GM21576 (cell line): ENCODE measurements around the gene TMEM43.

Experiments
- ATAC-seq: cut with Tn5 transposase; IDR thresholded peaks from one replicate; pipeline ENCODE4 v1.9.1; 2021; ENCODE audit warnings: mild to moderate bottlenecking, moderate library complexity; ENCODE audit not compliant: unreplicated experiment

The TMEM43 gene

DNA sequence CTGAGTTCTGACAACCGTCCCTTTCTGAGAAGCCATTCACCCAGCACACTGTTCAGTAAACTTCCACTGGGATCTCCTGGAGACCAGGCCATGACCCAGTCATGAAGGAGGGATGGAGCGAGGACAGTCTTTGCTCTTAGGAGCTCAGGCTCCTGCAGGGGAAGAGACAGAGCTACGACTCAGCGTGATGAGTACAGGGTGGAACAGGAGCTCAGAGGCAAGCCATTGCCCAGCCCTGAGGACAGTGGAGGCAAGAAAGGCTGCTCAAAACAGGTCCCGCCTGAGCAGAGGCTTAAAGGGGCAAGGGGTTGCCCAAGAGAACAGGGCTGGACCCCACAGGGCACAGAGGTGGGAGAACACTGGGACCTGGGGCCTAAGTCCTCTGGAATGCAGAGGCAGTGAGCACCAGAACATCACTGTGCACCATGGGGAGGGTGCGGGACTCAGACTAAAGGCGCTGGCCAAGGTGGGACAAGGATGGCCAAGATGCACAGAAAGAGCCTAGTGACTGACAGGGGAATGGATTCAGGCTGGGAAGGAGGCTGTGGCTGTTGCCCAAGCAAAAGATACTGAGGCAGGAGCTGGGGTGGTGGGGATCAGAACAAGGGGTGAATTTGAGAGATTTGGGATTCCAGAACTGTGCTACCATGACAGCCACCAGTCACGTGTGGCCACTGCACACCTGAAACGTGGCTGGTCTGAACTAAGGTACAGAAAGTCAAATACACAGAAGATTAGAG, 25.8 kb downstream of the TMEM43 start:
- ATAC-seq: no peak

DNA sequence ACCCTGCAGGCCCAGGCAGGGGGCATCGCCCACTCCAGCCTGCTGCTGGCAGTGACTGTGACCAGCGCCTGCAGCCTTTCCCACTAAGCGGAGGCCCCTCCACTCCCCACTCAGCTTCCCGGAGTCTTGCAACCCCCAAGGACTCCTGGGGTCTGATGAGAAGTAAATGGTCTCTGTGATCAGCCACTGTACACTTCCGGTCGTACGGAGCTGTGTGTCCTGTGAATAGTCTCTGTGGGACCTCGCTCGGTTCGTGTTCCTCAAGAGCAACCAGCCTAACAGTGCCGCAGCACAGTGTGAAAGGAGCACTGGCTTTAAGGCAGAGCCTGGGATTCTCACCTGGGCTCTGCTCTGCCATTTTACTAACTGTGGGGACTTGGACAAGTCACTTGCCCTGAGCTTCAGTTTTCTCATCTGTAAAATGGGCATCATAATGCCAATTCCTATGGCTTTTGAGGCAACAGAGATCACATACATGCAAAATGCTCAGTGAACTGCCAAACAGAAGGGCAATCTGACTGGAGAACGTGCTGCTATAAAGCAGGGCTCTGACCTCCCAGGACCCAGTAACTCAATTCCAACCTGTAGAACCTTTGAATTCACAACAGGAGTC, 26.7 kb downstream of the TMEM43 start:
- ATAC-seq: no peak

- no peak for ATAC-seq
Observed at GRCh38 chr3:14152233-14152962, 27.5 kb downstream of the TMEM43 start.

GRCh38 chr3:14152963-14153355, 28.1 kb downstream of the TMEM43 start:
- ATAC-seq: no peak

DNA sequence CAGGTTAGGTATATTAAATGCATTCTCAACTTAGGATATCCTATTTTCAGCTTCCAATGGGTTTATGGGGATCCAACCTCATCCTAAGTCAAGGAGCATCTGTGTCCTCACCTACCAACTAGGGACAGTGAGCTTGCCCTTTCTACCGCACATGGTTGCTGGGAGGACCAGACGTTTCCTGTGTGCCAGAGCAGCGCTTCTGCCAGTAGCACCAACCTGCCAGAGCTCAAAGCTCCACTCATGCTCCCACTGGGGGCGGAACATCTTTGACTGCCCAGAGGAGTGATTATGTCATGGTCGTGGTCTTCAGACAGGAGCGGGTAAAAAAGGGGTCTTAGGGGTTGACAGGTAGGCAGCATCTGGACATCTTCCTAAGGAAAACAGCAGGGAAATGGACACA, 28.8 kb downstream of the TMEM43 start:
- no peak for ATAC-seq

DNA sequence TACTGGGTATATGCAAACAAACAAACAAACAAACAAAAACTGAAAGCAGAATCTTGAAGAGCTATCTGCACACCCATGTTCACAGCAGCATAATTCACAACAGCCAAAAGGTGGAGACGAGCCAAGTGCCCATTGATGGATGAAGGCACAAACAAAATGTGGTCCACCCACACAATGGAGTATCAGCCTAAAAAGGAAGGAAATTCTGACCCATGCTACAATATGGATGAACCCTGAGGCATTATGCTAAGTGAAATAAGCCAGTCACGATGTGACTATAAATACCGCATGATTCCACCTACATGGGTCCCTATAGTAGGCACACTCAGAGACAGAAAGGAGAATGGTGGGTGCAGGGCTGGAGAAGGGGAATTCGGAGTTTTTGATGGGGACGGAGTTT, 29.4 kb downstream of the TMEM43 start:
- ATAC-seq: no peak

DNA sequence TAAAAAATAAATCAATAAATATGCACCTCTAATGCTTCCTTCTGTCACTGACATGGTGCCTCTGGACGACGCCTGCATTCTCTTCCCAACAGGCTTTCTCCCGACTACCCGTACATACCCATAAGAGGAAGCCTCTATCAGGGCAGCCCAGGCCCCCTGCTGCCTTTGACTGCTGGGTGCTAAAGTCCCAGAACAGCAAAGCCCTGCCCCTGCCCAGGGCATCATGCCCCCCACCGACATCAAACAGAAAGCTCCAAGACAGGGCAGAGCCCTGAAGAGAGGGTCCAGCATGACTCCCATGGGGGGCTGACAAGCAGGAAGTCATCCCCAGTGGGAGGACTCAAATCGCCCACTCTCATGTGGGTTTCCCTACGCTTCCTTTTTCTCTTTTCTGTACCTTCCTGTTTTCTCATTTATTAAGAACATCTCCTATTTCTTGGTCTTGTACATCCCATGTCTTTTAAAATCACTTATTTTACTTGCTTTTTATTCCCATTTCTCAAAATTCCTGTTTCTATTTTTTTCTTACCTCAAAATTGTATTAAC, 30.1 kb downstream of the TMEM43 start:
- no peak for ATAC-seq

GRCh38 chr3:14156201-14156600, 31.3 kb downstream of the TMEM43 start:
- no peak for ATAC-seq

GRCh38 chr3:14156843-14157561, 32.1 kb downstream of the TMEM43 start:
- ATAC-seq: no peak

GRCh38 chr3:14157951-14158350, 33.1 kb downstream of the TMEM43 start:
- ATAC-seq: no peak

GRCh38 chr3:14158370-14158769, 33.5 kb downstream of the TMEM43 start:
- no peak for ATAC-seq

- no peak for ATAC-seq
Observed at GRCh38 chr3:14159426-14159825, 34.6 kb downstream of the TMEM43 start.

- ATAC-seq: no peak
Observed at GRCh38 chr3:14161282-14161681, 36.4 kb downstream of the TMEM43 start.

- ATAC-seq: no peak
Observed at GRCh38 chr3:14162178-14162577, 37.3 kb downstream of the TMEM43 start.

DNA sequence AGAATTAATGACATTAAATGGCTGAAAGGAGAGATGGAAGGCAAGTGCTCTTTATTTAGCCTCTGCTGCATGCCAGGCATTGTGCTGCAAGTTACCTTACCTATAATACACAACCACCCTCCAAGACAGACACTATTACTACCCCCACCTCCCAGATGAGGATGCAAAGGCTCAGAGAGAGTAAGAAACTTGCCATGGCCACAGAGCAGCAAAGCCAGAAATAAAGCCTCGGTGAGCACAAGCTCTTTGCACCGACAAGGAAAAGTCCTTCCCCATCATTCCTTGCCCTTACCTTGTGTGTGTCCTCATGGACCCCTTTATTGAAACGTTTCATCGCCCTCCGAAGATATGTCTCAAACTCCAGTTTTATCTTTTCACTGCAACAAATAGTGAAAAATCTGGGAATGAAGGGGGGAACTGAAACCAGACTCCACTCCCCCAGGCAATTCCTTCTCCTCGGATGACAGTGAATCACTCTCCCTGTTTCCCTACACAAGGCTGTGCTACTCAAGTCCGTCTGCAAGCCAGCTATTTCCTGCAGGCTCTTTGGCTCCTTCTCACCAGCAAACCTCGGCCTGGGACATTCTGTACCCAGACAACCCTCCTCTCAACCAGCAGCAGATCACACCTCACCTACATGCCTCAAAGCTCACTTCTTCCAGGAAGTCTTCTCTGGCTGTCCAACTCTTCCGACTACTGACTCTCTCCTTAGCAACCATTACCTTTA, 42.2 kb downstream of the TMEM43 start:
- ATAC-seq: no peak

GRCh38 chr3:14169435-14169834, 44.6 kb downstream of the TMEM43 start:
- ATAC-seq: no peak

- no peak for ATAC-seq
Observed at GRCh38 chr3:14169871-14170270, 45.0 kb downstream of the TMEM43 start.

DNA sequence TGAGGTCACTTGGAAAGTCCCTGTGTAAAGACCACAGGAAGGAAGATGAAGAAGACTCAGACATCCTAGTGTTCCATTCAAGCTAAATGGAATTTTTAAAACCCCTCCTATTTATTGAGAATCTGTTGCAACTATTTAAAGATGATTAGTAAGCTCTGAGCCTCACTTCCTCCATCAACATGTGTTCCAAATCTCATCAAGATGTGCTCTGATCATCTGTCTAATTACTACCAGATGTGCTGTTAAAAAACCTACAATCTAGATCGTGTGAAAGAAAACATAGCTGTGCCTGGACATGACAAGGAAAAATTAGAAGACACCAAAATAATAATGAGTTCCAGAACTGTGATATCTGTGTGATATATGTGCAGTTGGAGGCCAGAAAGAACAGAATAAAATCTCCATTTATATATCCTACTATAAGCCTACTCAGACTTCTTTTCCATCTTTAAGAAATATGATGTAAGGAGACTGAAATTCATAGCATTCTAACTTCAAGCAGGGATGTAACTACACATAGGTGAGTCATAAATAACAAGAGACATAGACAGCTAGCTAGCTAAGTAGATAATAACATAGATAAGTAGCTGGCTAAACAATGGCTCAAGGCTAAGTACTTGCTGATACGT, 45.8 kb downstream of the TMEM43 start:
- no peak for ATAC-seq

- no peak for ATAC-seq
Observed at GRCh38 chr3:14172496-14172895, 47.6 kb downstream of the TMEM43 start.

DNA sequence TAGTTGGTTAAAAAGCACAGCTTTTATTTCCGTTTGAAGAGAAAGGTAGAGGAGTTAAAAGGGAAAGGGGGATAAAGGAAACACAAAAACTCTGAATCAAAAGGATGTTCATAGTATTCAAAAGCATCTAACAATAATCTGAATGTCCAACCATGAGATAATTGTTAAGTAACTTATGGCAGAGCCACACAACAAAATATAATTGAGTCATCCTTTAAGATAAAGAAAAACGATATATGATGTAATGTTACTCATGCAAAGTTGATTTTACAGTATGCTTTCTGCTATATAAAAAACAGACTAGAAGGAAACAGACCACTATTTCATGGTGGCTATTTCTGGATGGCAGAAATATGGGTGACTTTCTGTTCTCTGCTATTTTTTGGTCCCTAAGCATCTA, 49.6 kb downstream of the TMEM43 start:
- no peak for ATAC-seq
